Measurements from ENCODE around the gene PEPD.

DNA sequence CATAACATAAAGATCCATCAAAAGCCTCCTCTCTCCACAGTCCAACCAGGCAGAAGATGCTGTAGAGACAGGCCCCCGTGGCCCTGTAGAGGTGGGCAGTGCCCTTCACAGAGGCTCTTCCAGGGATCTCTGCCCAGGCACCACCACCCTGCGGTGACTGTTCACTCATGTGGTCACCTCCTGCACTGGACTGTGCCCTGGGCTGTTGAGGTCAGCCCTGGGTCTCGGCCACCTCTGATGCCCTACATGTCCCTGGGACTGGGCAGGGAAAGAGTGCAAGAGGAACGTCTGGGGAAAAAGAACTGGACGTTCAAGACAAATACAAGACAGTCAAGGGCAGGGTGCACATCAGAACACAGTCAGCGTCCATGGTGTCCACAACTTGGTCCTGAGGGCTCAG, 22.3 kb downstream of the PEPD start:
- TF ChIP-seq, protein P1, sequence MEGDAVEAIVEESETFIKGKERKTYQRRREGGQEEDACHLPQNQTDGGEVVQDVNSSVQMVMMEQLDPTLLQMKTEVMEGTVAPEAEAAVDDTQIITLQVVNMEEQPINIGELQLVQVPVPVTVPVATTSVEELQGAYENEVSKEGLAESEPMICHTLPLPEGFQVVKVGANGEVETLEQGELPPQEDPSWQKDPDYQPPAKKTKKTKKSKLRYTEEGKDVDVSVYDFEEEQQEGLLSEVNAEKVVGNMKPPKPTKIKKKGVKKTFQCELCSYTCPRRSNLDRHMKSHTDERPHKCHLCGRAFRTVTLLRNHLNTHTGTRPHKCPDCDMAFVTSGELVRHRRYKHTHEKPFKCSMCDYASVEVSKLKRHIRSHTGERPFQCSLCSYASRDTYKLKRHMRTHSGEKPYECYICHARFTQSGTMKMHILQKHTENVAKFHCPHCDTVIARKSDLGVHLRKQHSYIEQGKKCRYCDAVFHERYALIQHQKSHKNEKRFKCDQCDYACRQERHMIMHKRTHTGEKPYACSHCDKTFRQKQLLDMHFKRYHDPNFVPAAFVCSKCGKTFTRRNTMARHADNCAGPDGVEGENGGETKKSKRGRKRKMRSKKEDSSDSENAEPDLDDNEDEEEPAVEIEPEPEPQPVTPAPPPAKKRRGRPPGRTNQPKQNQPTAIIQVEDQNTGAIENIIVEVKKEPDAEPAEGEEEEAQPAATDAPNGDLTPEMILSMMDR (IDR thresholded peaks at IDR 0.05) = no peak
- TF ChIP-seq ZFX (IDR thresholded peaks at IDR 0.05; ENCODE audit: borderline replicate concordance) = no peak
